ENCODE results near the gene NR1D2.

The NR1D2 gene

DNA sequence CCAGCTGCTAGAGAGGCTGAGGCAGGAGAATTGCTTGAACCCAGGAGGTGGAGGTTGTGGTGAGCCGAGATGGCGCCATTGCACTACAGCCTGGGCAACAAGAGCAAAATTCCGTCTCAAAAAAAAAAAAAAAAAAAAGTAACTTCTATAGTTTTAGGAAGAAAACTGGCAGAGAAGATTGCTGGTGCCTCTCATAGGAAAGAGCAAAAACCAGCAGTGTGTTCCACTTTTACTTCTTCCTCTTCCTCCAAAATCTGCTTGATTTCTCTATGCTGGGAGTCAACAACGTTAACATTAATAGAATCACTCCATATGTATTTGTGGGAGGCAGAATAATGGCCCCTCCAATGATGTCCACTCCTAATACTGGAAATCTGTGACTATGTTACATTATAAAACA is 12.5 kb upstream of the NR1D2 start:
- DNase-seq, result no peak

DNA sequence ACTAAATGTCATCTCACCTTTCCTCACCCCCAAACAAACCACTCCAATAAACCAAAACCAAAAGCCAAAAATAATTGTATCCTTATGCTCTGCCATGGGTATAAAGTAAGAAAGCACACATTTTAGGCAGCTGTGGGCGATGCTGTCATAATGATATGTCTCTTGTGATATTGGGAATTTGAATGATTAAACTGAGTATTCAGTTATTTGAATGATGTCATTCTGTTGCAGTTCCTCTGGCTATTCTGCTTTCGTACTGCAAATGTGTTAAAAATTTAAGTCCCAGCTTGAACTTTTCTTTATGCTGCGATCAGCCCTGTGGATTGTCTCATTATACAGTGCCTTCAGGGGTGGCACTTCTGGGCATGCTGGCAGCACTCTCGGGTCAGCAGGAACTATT is 10.8 kb upstream of the NR1D2 start:
- no peak for DNase-seq

DNA sequence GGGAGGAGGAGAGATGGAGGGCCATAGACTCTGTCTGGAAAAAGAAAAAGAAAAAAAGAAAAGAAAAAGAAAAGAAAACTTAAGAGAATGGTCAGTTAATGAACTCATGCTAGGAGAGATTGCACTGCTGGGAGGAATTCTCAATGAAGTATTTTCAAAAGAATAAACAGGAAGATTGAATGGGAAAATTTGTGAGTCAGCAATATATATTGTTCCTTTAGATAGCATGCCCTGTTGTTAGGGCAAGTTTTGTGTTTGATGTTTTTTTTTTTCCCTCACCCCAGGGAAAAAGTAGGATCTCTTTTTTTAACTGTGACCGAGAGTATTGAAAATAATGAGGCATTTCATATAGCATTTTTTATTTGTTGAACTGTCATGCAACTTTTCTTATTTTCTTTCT is 7.8 kb upstream of the NR1D2 start:
- DNase-seq, result no peak

DNA sequence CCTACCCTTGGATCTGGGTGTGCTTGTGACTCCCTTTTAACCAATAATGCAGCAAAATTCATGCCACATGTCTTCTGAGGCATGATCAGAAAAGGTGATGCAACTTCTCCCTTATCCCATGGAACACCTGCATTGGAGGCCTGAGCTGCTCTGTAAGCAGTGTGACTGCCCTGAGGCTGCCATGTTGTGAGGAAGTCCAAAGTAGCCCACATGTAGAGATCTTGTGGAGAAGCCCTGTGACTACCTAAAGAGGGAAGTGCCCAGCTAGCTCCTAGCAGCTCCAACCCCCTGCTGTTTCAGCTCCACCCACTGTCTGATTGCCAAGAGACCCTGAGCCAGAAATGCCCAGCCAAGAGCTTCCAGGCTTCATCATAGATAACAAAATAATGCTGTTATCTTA is 6.4 kb upstream of the NR1D2 start:
- no peak for DNase-seq

DNA sequence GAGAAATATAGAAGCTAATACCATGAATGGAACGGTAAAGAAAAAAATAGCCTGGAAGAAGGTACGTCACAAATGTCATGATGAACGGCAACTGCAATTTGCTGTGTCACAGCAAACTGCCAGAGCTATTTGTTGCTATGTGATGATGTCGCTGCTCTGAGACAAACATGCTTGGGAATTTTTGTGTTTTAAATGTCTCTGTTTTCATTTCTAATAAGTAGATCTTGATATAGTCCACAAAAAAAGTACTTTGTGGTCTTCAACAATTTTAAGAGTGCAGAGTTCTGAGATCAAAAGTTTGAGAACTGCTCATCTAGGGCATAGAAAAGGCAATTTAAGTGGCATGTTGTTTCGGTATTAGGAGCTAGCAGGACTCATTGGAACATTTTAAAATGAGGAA is 4.3 kb upstream of the NR1D2 start:
- no peak for DNase-seq

DNA sequence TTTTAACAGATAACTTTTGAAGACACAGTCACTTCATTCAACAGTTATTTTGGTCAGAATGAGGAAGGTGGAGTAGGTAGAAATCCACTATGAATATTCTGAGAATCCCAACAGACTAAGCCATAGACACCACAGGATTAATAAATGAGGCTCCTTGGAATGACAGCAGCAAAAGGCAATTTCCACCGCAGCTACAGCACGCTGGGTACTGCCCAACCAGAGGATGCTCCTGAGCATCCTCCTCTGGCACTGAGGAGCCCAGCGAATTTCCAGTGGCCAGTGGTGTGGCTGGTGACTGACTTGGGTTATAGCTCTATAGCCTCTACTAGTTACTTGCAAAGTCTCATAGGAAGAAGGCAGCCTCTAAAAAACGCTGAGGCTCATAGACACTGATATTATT is 3.6 kb upstream of the NR1D2 start:
- no peak for DNase-seq

DNA sequence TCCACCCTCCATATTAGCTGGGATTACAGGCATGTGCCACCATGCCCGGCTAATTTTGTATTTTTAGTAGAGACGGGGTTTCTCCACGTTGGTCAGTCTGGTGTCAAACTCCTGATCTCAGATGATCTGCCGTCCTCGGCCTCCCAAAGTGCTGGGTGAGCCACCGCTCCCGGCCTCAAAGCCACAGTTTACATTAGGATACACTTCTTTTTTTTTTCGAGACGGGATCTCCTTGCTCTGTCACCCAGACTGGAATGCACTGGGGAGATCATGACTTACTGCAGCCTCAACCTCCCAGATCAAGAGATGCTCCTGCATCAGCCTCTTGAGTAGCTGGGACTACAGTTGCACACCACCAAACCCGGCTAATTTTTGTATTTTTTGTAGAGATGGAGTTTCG is 2.5 kb upstream of the NR1D2 start:
- no peak for DNase-seq

DNA sequence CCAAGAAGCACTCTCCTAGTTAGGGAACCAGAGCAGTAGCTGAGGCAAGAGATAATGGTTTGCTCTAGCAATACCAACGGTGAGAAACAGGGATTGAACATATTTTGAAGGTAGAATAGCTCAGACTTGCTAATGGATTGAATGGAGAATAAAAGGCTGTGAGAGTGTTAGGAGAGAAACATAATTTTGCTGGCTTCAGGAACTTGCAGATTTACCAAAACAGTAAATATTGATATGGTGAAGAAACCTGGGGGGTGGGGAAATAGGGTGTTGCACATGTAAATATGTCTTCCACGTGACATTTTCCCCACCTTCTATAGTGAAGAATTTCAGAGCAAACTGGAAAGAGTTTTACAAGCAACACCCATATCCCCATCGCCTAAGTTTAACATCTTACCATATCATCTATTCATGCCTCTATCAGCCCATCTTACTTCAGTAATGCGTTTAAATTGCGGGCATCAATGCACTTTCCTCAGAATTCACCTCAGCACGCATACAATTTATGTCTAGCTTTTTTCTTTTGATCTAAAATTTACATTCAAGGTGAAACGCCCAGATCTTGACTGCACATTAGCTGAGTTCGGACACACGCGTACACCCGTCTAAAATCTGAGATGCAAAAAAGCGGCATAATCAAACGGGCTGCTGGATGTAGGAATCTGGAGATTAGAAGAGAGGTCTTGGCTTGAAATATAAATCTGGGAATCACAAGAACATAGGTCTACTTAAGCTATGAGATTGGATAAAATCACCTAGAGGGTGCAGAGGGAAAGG is 891 bp upstream of the NR1D2 start:
- DNase-seq, result no peak

DNA sequence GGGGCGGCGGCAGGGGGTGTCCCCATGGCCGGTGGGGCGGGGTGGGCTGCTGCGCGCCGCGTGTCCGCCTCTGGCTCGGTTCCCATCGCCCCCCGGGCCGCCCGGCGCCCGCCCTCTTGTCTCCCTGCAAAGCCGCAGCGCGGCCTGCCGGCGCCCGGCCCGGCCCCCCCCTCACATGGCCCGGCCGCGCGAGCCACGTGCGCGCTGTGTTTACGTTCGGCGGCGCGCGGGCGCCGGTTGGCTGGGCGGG is 502 bp downstream of the NR1D2 start:
- no peak for DNase-seq

DNA sequence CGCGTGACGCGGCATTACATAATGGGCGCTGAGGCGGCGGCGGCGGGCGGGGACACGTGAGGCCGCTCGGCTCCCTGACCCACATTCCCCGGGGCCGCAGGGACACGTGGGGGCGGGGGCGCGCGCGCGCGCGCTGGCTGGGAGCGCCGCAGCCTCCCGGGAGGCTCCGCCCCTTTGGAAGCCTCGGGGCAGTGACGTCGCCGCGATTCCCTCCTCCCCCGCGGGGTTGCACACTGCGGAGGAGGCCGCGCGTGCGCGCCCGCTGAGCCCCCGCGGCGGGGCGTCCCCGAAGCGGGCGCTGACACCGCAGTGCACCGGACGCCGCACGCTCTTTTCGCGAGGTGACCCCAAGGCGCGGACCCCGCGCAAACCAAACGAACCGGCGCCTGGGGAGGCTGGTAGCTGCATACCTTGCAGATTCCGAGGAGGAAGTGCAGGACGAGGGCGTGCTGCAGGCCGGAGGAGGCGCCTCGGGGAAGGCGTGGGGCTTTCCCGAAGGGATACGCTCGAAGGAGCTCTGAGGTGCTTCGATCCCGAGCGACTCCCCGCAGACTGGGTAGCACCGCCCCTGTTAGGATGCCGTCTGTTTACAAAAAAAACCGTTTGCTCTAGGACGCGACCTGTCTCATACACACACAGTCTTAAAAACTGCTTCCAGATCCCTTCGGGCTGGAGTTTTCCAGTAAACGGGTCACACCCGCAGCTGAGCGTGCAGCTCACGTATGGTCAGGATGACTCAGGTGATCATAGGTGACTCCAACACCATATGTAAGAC is 1.0 kb downstream of the NR1D2 start:
- DNase-seq, result peak; percentile 97

DNA sequence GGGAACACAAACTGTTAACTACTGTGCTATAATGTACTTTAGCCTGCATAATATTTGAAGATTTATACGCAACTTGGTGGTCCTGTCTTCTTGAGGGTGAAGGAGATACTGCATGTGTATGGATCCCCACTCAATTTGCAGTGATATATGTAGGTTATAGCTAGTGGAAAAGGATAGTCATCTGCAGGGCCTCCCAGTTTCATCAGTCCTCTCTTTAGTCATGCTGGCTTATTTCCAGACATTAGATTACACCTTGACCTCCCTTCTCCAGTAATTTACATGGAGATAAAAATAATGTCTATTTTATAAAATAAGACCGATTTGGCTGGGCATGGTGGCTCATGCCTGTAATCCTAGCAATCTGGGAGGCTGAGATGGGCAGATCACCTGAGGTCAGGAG is 3.7 kb downstream of the NR1D2 start:
- no peak for DNase-seq

DNA sequence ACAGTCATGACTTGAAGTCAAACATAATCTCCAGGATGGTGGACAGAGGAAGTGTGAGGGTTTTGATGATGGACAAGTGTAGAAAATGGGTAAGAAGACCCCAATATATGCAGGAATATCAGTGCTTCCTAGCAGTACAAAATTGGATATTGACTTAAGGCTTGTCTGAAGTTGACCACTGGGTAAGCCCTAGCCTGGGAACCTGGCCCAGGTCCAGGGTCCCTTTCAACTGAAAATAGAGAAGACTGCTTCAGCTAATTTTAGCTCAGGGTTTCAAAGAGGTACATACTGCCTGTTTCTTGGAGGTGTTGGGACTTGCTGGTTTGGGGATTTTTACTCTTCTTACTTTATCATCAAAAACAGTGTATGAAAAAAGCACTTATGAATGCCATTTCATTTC is 4.7 kb downstream of the NR1D2 start:
- no peak for DNase-seq

DNA sequence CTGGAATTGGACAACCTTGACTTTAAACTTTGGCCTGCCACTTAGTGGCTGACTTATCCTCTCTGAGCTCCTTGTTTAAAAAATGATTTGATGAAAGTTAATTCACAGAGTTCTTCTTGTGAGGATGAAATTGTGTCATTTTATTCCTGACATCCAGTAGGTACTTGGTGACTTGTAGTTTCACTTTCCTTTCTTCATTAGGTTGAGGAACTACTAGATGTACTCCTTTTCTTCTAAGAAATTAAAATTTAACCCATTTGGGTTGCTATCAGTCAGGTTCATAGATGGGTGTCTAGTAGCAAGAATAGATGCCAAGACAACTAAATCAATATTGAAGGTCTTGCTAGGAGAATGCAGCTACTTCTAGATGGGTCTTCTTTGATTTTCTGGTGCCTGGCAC is 5.2 kb downstream of the NR1D2 start:
- no peak for DNase-seq

DNA sequence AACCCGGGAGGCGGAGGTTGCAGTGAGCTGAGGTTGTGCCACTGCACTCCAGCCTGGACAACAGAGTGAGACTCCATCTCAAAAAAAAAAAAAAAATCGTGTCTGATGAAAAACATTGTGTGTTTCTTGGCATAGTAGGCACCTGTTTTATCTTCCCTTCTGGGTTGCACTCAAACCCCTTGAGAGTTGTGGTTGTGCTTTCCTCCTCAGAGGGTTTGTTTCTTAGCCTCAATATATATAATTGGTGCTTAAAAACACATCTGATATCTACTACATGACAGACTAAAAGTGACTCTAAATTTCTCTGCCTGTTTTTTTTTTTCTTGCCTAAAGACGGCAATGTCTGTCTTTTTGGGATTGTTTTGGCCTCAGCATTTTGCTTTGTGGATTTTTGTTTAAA is 7.6 kb downstream of the NR1D2 start:
- no peak for DNase-seq

DNA sequence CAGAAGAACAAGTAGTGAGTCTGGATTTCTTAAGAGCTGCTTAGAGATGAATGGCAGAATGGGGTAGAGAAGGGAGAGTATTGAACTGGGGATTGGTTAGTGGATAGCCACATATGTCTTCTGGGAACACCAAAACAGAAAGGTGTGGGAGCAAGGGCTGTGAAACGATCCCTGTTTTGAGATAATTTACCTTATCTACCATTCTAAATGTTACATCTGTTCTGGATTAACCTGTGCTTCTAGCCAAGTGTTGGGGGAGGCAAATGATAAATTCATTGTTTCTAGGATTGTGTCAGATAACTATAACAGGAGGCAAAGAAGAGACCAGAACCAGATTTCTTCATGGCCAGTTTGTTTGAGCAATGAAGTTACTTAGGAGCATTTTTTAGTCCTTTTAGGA is 8.4 kb downstream of the NR1D2 start:
- DNase-seq, result no peak

DNA sequence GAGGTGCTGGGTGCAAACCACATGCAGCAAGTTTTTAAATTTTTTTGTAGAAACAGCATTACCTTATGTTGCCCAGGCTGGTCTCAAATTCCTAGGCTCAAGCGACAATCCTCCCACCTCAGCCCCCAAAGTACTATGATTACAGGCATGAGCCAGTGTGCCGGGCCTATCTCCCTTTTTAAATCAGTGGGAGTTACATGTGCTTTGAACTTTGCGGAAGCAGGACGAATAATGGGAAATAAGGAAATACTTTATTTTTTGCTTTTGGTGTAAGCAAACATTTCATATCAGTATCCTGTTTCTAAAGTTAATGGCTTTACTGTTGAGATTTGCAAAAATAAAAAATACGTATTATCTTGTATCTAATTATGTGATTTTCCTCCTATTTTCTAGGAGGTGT is 9.1 kb downstream of the NR1D2 start:
- DNase-seq, result no peak

DNA sequence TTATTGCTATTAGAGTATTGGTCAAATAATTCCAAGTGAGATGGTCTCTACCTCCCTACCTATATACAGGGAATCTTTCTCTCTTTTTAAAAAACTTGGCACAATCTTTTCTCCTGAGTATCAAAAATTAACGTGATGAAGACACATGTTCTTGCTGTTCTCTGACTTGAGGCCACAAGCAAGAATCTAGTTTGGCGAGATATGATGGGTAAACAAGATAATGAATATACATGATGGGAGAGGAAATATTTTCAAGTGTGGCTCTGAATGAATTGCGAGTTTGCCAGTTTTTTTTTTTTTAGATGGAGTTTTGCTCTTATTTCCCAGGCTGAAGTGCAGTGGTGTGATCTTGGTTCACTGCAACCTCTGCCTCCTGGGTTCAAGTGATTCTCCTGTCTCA is 11.6 kb downstream of the NR1D2 start:
- DNase-seq, result no peak

DNA sequence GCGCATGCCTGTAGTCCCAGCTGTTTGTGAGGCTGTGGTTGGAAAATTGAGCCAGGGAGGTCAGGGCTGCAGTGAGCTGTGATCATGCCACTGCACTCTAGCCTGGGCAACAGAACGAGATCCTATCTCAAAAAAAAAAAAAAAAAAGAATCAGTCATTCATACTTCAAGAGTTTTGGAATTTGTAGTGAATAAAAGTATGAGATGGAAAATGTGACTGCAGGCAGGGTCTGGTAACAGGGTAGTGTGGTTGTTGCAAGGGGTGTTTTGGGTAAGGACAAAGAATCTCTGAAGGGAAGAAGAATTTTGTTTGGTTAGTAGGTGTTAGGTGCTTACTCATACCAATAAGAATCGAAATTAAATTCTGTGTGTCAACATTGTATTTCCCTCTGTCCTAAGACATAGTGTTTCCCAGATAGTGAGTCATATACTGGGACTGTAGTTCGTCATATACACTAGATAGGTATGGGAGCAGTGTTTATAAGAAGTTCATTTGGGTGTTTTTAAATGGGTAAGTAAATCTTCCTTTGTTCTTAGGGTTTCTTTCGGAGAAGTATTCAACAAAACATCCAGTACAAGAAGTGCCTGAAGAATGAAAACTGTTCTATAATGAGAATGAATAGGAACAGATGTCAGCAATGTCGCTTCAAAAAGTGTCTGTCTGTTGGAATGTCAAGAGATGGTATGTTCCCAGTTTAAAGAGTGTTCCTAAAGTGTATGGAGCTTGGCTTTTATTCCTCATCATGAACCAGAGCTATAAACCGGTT is 14.2 kb downstream of the NR1D2 start:
- DNase-seq, result no peak

DNA sequence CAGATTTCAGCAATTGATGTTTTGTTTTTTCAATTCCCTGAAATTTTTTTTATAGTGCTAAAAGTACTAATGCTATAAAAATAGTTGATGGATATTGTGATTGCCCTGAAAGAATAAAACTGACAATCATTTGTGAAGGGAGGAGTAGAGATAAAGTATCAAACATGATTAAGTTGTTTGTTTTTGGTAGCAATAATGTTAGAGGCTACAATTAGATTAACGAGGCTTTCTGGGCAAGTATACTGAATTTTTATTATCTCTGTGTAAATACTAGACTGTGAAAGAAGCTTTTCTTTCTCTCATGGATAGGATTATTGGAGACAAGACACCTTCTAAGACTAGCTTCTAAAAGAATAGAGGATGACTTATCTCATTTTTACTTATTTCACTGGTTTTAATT is 15.6 kb downstream of the NR1D2 start:
- no peak for DNase-seq

DNA sequence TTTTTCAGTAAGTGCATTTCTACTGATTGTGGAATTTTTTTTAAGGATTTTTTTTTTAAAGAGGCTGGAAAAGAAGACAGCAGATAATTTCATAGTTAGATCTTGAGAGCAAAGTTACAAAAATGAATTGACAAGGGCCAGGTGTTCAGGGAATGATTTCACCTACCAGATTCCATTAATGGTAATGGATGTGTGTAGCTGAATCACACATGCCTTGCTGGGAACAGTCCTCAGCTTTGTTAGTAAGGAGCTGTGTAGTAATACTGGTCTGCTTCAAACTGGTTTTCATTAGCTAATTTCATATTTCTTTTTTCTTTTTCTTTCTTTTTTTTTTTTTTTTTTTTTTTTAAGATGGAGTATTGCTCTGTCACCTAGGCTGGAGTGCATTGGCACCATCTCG is 16.0 kb downstream of the NR1D2 start:
- no peak for DNase-seq

DNA sequence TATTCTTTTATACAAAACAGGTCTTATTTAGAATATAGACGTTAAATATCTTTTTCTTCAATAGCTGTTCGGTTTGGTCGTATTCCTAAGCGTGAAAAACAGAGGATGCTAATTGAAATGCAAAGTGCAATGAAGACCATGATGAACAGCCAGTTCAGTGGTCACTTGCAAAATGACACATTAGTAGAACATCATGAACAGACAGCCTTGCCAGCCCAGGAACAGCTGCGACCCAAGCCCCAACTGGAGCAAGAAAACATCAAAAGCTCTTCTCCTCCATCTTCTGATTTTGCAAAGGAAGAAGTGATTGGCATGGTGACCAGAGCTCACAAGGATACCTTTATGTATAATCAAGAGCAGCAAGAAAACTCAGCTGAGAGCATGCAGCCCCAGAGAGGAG is 16.8 kb downstream of the NR1D2 start:
- DNase-seq, result no peak

DNA sequence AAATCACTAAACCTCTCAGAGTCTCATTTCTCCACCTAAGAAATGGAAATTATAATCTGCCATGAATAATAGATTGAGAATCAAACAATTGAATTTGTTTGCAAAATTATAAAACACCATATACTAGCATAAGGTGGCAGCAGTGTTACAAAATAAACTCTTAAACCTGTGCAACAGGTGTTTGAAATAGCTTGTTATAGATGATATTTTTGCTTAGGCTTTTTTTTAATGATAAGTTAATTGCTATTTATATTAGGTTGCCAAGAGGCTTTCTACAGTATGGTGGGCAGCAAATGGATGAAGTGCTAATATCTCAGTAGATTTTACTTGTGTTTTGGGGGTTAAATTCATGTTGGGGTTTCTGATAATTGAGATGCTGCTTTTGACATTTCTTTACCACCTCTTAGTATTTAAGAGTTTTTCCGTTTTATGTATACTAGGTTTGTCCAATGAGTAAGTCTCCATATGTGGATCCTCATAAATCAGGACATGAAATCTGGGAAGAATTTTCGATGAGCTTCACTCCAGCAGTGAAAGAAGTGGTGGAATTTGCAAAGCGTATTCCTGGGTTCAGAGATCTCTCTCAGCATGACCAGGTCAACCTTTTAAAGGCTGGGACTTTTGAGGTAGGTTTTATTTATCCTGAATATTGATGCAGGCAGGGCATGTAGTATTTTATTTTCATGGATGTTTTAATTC is 19.6 kb downstream of the NR1D2 start:
- no peak for DNase-seq

DNA sequence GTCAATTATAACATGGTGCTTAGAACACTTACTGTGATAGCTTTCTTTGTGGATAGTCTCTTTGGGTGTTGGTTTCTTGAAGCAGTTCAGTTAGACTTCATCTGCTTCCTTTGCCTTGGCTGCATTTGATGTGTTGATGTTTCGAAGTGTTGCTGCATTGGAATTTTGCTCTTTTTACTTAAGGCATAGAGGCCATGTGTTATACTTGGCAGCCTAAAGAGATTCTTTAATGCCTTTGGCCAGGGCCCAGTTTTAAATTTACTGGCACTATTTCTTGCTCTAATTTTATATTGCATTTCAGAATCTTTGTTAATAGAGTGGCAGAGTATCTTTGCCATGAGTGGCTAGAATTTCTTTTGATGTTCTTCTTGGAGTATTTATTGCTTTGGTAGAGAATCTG is 21.2 kb downstream of the NR1D2 start:
- no peak for DNase-seq

All from stimulated activated CD4-positive, alpha-beta T cell treated with anti-CD3 and anti-CD28 coated beads, Interleukin-12 subunit alpha, Interleukin-12 subunit beta, amount 100 ng/mL, for 4 hours (primary cell).